GM12864 (cell line): ENCODE results near the gene ALKBH5.
A peak's percentile ranks its signal among the peaks of the same experiment; 100 is the strongest.

ENCODE experiments used
- DNase-seq: peaks from one replicate; pipeline ENCODE4 v3.0.0-alpha.2; 2011; ENCODE audit warnings: low read depth
- H3K4me3 ChIP-seq: 2 replicates; pipeline ENCODE4 v1.5.1; 2011; ENCODE audit warnings: mild to moderate bottlenecking, low read depth, low read length, control low read depth
- CTCF ChIP-seq: IDR thresholded peaks from 2 replicates; pipeline ENCODE4 v1.5.1; 2011; ENCODE audit warnings: low read depth, mild to moderate bottlenecking, moderate library complexity, low read length, control low read depth, inconsistent platforms; ENCODE audit errors: missing control alignments

Gene ALKBH5

DNA sequence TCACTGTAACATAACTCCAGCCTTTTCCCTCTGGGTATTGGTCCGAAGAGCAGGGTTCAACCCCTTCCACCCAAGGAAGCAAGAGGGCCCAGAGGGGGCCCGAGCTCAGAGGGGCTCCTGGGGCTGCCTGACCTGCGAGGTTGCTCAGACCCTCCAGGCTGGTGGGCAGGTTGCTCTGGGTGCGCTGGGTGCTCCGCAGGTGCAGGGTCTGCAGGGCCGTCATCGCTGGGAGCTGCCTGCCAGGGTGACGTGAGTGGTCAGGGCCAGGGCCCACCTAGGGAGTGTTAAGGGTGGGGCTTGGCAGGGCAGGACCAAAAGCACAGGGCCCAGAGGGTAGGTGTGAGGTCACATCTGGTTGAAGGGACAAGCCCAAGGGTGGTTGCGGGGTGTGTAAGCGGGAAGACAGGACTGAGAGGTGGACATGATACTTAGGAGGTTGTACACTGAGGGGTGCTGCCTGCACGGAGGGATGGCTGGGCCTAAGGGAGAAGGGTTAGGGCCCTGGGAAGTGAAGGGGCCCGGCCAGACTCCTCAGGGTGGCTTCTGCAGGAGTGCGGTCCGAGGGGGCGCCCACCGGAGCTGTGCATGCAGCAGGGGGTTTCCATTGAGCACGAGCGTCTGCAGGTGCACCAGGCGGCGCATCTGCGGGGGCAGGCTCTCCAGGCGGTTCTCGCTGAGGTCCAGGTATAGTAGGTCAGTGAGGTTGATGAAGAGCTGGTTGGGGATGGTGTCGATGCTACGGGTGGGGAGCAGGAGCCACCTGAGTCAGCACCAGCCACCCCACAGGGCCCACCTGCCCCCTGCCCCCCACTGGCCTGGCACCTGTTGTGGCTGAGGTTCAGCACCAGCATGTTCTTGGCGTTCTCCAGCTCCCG, 70.6 kb downstream of the ALKBH5 start:
- no peak for TF ChIP-seq CTCF
- H3K4me3 ChIP-seq = no peak overlapping the region
- DNase-seq = no peak

DNA sequence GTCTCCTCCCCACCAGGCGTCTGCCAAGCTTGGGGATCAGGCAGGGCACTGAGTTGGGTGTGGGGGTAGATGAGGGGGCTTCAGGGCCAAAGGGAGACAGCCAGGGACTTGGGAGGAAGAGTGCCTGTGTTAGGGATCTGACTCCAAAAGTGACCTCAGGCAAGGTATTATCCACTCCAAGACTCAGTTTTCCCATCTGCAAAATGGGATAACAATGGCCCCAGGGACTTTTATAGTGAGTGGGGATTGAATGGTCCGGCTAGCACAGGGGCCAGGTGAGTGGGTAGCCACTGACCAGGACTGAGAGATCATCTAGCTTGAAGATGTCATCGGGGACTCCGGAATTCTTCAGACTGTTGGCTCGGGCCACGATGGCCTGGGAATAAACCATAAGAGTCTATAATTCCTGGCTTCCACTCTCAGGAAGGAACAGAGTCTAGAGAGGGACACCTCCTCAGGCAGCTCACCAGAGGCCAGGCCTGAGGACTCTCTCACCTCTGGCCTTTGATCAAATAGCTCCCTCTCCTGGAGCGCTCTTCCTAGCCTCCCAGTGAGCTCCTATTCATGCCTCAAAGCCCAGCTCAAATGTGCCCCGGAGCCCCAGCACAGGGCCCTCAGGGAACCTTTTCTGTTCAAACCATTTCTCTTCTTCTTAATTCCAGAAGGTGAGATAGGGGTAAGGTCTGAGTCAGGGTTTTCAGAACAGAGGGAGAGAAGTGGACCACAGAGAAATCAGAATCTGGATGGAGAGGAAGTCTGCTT, 71.4 kb downstream of the ALKBH5 start:
- DNase-seq = no peak
- H3K4me3 ChIP-seq = no peak overlapping the region
- TF ChIP-seq CTCF = no peak

DNA sequence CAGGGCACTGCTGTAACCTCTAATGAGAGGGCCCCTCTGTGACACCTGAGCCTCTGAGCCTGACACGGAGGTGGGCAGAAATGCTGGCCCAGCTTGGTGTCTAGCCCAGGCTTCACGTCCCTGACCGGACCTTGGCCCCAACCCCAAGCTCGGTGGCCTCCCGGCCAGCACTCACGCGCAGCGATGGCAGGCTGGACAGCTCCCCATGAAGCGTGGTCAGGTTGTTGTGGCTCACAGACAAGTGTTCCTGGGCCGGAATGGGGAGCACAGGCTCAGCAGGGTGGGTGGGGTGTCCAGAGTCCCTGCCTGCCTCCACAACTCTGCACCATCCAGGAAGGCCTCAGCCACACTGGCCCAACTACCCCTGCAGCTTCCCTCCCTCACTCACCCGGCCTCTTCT, 72.7 kb downstream of the ALKBH5 start:
- no peak overlapping the region for H3K4me3 ChIP-seq
- DNase-seq = no peak

DNA sequence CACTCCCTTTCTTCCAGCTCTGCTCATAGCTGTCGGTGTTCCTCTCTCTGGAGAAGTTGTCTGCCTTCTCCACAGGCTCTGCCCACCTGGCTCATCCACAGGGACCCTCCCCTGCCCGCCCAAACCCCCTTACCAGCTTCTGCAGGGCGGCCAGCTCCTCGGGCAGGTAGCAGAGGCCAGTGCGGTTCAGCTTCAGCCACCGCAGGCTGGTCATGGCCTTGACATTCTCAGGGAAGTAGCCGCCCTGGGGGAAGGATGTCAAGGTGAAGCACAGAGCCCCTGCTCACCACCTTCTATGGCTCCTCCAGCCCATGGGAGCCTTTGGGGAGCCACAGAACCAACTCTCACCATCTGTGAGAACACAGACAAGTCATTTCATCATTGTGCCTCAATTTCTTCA, 73.1 kb downstream of the ALKBH5 start:
- H3K4me3 ChIP-seq = no peak overlapping the region
- no peak for DNase-seq
- no peak for TF ChIP-seq CTCF

More for the DNA sequence above, 72.7 kb downstream of the ALKBH5 start:
- no peak for TF ChIP-seq CTCF

DNA sequence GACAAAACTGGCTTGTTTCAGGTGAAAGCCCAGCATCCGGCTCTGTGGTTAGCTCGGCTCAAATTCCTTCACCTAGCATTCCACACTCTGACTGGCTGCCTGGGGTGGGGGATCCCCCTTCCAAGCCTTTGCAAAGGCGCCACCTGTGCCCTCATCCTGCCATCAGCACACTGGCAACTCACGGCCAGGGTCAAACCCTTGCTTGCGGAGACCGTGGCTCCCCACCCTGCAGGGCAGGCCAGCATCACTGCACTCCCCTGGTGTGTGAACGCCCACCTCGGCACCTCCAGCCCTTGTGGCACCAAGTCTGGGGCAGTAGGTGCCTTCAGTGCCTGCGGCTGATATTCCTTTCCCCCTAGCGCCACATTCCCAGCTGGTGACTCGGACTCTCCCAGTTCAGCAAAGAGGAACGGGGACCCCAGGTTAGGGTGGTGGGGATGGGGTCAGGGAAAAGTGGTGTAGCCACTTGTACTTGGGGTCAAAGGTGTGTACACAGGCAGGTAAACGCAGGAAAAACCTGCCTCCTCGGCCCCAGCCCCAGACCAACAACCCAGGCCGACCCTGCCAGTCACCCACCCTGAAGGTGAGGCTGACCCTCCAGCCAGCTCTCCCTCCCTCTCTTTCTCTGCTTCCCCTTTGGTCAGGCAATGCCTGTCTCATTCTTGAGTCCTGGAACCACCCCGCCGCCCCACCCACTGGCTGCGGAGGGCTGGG, 73.8 kb downstream of the ALKBH5 start:
- peak overlapping the region; percentile 87 for H3K4me3 ChIP-seq
- DNase-seq = no peak
- no peak for TF ChIP-seq CTCF

DNA sequence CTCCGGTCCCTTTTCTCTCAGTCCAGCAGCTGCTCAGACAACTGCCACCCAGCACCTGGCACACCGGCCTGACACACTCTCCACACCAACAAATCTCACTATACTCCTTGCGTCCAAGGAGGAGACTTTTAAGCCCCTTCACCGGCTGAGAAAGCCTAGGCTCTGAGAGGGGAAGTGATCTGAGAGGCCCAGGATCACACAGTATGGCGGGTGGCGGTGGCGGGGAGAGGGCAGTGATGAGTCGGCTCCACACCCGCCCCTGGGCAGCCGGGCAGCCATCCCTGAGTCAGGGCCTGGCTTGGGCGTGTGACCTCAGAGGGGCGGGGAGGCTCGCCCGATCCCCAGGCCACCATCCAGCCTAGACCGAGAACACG, 74.3 kb downstream of the ALKBH5 start:
- H3K4me3 ChIP-seq = peak overlapping the region; percentile 87
- TF ChIP-seq CTCF = no peak
- DNase-seq = no peak
